ENCODE measurements around the gene DISC1.
A peak's percentile ranks its signal among the peaks of the same experiment; 100 is the strongest.

The DISC1 gene

DNA sequence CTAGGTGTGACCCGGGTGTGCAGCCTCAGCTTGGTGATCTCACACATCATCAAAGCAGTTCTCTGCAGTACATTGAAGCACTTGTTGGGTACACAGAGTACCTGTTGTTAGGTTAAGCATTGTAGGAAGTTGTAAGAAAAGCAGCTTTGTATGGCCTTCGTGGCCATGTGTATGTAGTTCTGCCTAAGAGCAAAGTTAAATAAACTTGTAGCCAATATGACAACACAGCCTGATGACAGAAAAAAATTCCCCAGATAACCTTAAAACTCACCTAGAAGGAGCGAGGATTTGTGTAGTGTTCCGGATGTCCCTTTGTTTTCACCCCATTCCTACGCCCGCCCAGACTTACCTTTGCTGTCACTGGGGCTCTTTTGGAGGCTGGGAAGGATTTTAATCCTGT, 48.0 kb downstream of the DISC1 start:
- DNase-seq: no peak

DNA sequence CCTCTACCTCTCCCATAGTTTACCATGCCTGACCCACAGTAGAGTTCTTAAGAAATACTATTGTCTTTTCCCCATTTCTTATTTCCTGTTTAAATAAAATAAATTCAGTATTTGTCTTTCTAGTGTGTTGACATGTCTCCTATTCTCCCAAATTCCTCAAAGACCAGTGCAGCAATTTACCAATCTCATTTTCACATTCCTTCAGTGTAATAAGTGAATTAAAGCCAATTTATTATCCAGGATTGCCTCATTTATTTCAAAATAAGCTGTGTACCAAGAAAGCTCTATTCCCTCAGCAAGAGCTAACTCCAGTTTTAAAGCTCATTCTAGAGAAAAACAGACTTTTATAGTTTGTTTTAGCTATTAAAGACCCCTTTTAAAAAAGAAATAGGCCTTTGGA, 49.9 kb downstream of the DISC1 start:
- no peak for DNase-seq

DNA sequence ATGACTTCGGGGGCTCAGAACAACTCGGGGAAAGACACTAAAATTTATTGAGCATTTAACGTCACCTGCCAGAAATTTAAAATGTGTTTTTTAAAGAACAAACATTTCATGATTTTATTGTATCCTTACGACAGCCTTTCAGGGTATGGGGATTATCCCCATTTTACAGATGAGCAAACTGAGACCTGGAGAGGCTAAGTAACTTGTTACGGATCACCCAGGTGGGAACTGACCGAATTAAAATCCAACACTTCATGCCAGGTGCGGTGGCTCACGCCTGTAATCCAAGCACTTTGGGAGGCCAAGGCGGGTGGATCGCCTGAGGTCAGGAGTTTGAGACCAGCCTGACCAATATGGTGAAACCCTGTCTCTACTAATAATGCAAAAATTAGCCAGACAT, 50.9 kb downstream of the DISC1 start:
- DNase-seq: no peak

DNA sequence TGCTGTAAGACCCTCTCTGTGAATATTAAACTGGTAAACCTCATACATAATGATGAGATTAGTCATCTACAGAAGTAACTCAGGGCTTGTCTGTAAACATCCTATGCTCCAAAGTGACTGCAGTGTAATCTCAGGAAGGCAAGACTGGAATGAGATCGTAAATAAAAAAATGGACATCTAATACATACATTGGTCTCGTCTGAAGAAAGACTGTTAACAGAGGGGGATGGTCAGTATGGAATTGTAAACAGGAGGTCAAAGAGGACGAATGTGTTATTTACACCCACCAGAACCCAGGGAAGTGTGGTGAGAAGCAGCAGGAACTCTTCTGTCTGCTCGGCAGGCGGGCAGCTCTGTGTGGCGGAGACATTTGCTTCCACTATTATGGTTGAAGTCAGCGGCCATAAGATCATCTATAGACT, 51.4 kb downstream of the DISC1 start:
- no peak for DNase-seq

DNA sequence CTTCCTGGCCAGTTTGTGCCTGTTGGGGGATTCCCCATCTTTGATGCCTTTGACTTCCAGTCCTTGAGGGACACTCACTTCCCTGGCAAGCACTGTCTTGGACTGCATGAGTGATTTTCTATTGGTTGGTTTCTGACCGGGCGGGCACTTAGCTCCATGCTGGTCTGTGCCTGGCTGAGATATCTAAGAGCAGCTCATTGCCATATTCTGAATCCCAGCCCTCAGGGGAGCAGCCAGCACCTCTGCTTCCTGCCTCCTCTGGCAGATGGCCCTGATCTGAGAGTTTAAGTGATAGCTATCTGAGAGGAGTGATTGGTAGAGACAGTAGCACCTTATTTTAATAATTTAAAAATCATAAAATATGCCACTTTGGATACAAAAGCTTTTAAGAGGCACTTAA, 52.5 kb downstream of the DISC1 start:
- DNase-seq: no peak

DNA sequence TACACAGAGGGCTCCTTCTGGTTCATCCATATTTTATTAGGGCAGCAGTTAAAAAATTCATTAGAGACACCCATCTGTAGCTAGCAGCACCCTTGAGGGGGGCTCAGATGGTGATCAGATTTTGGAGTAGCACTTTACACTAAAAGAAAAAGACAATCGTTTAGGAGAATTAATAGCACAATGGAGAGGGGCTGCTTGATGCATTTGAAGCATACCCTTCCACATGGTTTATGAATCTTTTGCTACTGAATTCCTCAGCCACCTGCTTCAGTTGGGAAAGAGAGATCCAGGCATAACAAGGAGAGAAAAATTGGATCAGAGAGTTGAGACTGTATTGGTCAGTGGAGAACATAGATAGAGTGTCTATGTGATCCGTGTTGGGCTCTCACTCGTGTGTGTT, 54.4 kb downstream of the DISC1 start:
- no peak for DNase-seq

DNA sequence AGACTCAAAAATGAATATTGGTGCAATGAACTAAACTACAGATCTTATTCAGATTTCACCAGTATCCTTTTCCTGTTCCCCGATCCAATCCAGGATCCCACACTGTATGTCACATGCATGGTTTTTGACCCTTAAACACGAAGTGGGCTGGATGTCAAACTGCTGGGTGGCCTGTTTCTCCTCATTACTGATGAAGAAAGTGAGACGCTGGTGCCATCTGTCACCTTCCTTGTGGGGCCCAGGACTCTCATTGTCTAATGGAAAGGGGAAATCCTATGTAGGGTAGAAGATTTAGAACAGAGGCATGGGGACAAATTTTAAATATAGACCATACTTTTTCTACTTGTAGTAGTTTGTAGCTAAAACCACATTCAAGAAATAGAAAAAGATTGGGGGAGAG, 56.2 kb downstream of the DISC1 start:
- no peak for DNase-seq

DNA sequence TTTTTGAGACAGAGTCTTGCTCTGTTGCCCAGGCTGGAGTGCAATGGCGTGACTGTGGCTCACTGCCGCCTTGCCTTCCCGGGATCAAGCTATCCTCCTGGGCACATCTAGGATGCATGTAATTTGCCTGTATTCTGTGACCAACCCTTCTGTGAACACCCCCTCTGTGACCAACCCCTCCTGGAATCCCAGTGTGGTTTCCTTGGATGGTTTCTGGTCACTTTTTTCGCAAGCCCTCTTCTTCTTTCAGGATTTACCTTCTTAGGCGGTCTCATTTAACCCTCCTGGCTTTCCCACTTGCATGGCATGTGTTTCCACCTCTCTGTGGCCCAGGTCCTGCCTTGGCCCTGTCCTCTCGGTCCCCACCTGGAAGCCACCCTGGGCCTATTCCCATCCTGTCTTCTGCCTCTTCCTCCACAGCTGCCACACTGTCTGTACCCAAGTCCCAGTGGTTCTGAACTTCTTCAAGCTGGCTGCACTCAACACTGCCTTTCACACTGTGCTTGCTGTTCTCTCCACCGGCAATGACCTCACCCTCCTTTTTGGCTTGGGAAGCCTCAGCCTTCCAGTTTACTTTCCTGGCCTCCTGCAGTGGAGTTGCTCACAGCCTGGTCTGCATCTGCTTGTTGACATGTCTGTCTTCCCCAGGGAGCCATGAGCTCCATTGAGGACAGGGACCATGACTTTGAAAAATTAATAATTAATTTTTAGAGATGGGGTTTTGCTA, 57.0 kb downstream of the DISC1 start:
- no peak for DNase-seq

DNA sequence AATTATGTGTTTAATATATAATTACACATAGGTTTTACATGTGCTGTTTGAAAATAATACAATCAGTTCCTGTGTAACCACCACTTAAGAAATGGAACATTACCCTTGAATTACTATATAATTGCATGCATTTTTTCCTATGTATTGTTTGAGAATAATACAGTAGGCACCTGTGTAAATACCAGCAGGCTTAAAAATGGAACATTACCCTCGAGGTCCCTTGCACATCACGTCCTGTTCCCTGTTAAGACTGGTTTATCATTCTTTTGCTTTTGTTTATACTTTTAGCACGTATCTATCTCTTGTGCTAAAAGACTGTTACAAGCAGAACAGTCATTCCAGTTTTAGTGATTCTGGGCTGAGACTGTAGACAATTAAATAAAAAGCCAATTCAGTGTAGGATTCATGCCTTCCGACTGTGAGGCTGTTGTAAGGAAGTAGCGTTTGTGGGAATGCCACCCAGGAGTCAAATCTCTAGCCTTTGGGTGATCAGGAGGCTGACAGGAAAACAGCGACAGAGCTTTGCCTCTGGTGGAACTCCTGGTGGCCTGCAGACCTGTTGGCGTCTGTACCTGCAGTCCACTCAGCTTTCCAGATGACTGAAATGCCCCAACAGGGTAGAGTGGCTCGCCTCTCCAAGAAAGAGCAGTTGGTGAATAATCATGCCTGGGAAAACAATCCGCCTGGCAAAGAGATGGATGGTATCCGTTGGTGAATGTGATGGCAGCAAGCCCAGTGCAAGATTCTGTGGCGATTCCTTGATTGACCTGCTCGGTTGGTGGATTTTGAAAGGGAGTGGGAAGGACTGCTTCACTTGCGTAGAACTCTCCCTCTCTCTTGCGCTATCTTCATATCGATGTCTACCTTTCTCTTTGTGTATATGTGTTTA, 58.0 kb downstream of the DISC1 start:
- peak; percentile 87 for DNase-seq

DNA sequence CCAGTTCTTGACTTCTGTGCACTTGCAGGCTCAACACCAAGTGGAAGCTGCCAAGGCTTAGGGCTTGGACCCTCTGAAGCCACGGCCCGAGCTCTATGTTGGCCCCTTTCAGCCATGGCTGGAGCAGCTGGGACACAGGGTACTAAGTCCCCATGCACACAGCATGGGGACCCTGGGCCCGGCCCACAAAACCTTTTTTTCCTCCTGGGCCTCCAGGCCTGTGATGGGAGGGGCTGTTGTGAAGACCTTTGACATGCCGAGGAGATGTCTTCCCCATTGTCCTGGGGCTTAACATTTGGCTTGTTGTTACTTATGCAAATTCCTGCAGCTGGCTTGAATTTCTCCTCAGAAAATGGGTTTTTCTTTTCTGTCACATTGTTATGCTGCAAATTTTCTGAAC, 59.8 kb downstream of the DISC1 start:
- DNase-seq: no peak

DNA sequence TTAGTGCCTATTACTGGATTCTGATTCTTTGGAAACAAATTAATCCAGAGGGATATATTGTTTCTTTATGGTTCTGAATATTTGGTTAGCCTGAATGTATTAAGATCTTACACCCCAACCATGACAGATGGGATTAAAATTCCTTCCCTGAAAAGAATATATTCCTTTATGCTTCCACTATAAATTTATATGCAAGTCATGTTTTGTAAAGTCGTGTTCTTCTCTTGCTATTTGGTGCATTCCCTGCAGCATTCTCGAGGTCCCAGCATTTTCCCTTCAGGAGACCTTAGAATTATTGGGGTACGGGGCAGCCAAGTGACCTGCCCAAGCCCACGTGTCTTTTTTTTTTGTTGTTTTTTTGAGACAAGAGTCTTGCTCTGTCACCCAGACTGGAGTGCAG, 62.4 kb downstream of the DISC1 start:
- DNase-seq: no peak

DNA sequence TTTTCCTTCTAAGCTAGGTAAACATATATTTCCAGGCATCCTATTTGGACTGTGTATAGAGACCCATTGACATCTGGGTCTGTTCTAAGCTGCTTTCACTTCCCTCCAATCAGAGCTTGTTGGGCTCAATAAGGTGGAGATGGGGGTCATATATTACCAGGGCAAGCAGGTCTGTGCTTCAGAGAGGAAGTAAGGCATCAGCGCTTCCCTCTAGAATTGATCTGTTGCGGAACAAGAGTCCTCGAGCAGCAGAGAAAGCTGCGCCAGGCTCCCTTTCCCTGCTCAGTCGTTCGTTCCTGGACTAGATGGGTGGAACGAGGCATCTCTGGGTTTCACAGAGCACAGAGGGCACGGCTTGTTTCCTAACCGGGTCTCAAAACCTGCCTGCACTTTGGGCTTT, 63.5 kb downstream of the DISC1 start:
- no peak for DNase-seq

DNA sequence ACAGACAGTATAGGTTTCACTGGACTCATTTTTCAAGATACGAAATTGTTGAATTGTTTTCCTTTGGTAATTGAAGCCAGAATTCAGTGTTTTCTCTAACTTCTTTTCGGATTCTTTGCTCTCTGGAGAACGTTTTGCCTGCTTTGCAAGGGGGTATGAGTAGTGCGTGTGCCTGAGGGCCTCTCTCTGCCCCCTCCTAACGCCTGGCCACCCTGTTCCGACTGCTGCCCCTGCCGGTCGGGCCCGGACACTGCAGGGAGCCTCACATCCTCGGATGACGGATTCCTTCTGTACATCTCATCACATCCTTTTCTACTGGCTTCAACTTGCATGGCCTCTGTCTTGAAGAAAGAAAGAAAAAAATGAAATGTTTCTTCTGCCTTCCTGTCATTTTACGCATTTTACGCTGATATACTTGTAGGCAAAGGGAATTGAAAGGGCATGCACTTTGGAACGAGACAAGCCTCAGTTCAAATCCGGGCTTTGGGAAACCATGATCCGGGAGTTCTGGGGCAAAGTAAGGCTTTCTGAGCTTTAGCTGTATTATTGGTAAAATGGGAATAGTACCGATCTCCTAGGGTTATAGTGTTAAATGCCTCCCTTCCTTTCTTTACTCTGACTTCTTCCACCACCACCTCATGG, 65.1 kb downstream of the DISC1 start:
- DNase-seq: peak; percentile 54

DNA sequence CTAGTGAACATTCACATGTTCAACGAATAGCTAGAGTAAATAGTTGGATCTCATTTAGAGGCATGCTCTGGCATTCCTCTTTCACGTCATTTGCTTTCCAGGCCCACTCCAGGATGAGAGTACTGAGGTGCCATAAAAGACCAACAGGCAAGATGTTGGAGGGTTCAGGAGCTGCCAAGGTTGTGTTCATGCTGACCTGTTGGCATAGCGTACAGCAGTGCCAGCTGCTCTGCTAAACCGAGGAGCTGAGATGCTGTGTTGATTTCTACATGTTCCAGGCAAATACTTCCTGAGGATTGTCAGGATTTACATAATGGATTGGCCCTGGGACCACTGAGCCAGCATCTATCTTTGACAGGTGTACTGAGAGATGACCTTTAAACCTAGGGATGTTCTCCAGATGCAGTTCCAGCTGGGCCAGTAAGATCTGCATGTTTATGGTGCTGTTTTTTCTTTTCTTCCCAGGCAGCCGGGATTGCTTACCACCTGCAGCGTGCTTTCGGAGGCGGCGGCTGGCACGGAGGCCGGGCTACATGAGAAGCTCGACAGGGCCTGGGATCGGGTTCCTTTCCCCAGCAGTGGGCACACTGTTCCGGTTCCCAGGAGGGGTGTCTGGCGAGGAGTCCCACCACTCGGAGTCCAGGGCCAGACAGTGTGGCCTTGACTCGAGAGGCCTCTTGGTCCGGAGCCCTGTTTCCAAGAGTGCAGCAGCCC, 66.9 kb downstream of the DISC1 start:
- no peak for DNase-seq

DNA sequence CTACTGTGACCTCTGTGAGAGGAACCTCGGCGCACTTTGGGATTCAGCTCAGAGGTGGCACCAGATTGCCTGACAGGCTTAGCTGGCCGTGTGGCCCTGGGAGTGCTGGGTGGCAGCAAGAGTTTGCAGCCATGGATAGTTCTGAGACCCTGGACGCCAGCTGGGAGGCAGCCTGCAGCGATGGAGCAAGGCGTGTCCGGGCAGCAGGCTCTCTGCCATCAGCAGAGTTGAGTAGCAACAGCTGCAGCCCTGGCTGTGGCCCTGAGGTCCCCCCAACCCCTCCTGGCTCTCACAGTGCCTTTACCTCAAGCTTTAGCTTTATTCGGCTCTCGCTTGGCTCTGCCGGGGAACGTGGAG, 67.5 kb downstream of the DISC1 start:
- DNase-seq: no peak

DNA sequence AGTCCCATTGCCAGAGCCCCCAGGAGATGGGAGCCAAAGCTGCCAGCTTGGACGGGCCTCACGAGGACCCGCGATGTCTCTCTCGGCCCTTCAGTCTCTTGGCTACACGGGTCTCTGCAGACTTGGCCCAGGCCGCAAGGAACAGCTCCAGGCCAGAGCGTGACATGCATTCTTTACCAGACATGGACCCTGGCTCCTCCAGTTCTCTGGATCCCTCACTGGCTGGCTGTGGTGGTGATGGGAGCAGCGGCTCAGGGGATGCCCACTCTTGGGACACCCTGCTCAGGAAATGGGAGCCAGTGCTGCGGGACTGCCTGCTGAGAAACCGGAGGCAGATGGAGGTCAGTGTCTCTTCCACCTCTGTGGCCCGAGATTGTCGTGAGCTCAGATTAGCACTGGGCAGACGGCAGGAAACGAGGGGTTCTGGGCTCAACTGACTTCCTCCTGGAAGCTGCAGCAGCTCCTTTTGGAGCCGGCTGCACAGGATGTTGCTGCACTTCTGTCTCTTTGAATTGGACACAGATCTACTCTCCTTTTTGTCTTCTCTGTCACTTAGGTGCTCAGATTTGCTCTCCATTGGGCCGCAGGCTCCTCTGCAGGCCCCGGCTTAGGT, 68.0 kb downstream of the DISC1 start:
- DNase-seq: no peak

DNA sequence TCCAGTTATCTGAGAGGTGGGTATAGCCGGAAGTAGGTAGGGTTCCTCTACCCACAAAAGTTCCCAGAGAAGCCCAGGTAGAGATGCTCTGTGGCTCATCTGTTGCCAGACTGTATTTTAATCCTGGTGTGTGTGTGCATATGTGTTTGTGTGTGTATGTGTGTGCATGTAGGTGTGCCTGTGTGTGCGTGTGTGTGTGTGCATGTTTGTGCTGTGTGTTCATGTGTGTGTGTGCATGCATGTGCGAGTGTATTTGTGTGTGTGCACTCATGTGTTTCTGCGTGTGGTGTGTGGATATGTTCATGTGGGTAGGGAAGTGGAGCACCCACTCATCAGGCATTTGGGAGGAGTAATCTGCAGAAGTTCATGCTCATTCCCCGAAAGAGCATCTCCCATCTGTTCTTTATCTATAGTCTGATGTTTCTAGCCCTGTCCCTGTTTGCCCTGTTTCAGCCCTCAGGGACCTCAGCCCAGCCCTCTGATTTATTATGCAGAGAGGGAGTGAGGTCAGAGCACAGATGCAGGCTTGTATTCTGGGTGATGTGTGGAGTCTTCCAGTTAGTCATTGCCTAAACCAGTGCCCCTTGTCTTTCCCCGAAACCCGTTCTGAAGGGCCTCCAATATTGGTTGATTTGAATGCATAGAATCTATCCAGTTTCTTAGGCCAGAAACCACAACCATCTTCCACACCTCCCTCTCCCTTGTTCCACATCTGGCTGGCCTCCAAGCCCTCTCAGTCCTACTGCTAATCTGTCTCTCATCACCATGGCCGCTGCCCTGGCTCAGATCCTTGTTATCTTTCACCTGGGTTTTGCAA, 69.1 kb downstream of the DISC1 start:
- no peak for DNase-seq

DNA sequence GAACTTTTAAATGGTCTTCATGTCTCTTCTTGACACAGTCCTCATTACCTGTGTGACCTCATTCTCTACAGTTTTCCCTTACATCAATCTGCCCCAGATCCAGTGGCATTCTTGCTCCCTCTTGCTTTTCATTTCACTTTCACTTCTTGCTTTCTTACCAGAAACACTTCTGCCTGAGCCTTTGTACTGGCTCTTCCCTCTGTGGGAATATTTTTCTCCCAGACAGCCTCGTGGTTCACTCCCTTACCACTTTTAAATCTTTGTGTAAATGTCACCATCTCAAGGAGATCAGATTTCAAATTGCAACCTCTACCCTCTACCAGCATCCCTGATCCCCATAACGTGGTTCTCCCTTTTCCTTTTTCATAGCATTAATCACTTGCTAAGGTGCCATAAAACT, 73.2 kb downstream of the DISC1 start:
- no peak for DNase-seq

DNA sequence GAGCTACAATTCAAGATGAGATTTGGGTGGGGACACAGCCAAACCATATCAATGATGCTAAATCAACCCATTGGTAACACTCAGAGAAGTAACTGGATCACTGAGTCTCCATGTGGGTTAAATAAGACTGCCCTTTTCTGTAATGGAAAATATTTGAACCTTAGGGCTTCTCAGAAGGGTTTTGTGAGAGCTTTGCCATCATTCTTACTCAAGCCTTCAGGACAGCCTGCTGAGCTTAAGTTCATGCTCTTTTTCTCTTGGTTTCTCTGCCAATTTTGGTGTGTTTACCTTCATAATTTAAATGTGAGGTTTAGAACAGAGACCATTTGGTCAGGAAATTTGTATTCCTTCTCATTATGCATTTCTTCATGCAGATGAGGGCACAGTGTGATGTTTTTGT, 74.7 kb downstream of the DISC1 start:
- DNase-seq: no peak

DNA sequence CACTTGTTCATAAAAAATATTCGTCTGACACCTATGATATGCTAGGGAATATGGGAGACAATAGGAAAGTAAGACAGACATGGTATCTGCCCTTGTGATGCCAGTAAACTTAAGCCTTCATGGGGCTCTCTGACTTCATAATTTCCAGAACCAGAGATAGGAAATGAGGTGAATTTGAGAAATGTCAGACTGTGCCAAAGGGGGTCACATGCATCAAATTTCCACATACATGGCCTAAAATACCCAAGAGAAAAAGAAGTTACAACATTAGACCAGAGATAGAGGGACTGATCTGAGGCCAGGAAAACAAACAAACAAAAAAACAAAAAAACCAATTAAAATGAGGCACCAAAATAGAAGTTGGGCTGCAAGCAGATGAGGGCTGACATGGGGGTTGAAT, 75.7 kb downstream of the DISC1 start:
- no peak for DNase-seq

DNA sequence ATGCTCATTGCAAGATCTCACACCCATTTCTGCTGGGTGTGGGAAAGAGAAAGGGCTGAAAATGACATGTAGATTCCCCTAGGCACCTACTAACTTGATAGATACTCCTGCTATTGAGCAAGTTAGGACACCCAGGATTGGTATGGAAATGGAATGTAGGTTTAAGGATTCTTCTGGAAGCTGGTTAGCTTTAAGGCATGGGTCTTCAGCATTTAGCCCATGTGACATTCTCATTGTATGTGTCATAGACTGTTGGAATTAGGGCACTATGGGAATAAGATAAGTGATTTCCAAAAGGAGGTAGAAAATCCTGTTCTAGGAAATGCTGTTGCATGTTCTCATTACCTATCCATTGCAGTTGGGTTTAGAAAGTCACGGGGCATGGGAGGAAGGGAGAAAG, 76.2 kb downstream of the DISC1 start:
- DNase-seq: no peak

Data from NCI-H1048 (cell line).